GM18517 (cell line): ENCODE data around the gene FBXL16.

Source experiments
- ATAC-seq: cut with Tn5 transposase; IDR thresholded peaks from one replicate; pipeline ENCODE4 v1.9.1; 2021; ENCODE audit warnings: mild to moderate bottlenecking, moderate library complexity; ENCODE audit not compliant: unreplicated experiment

The FBXL16 gene

GRCh38 chr16:644556-644955 is 61.0 kb downstream of the FBXL16 start:
- ATAC-seq = no peak

GRCh38 chr16:643050-643368 is 62.6 kb downstream of the FBXL16 start:
- ATAC-seq = no peak
